ENCODE data around the gene SLC43A2.

Gene SLC43A2

DNA sequence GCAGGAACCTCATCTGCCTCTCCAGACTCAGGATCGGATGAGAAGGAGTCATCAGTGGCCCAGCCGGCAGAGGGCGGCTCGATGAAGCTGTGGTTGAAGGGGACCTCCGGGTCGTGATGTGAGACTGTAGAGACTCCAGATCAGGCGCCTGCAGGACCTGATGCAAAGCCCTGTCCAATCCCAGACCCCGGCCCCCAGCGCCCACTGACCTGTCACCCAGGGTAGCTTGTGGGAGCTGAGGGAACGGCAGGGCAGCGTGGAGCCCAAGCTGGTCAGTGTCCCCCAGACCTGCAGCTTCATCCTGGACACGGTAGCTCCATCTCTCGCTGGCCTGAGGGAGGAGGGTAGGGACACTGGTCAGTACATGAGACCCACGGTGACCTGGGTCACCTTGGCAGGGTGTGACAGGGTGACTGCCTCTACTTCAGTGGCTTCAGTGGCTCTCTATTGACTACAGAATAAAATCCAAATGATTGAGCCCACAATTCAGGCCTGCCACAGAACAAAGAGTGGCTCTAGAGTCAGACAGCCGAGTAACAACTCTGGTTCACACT, 8.2 kb upstream of the SLC43A2 start:
- no peak overlapping the region for H3K4me2 ChIP-seq
- peaks cover 42% of the 10 kb centered on the region for H4K20me1 ChIP-seq
- peaks cover 30% of the 10 kb centered on the region for H3K4me1 ChIP-seq
- TF ChIP-seq Cebpa-rat (IDR thresholded peaks at IDR 0.05): no peak
- H3K9me3 ChIP-seq: no peaks in the 10 kb centered on the region
- no peak overlapping the region for H3K27ac ChIP-seq
- no peak overlapping the region for H3K4me3 ChIP-seq
- H3K27me3 ChIP-seq: no peaks in the 10 kb centered on the region
- H3K9ac ChIP-seq: no peak overlapping the region
- peaks cover 75% of the 10 kb centered on the region for H3K36me3 ChIP-seq

DNA sequence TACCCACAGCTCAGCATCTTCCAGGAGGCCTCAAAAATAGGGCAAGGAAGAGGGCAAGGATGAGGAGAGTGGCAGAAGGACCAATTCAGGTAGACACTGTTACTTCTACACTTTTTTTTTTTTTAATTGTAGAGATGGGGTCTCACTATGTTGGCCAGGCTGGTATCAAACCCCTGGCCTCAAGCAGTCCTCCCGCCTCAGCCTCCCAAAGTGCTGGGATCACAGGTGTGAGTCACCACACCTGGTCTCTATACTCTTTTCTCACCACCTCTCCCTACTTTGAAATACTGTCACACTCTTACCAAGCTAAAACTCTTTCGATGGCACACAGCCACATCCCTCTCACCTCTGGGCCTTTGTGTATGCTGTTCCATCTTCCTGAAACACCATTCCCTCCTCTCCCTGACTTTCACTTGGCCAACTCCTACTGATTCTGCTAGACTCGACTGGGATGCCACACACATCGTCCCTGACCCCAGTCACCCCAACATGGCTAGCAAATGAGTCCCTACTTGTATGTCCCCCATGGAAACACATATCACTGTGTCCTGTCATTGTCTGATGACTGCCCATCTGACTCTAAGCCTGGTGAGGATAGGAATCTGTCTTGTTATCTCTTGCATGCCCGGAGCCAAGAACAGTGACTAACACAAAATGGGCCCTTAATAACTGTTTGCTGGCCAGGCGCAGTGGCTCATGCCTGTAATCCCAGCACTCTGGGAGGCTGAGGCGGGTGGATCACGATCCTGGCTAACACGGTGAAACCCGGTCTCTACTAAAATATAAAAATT, 7.2 kb upstream of the SLC43A2 start:
- H3K9me3 ChIP-seq: no peaks in the 10 kb centered on the region
- TF ChIP-seq Cebpa-rat (IDR thresholded peaks at IDR 0.05): no peak
- no peaks in the 10 kb centered on the region for H3K27me3 ChIP-seq
- H3K4me3 ChIP-seq: no peak overlapping the region
- H4K20me1 ChIP-seq: peaks cover 32% of the 10 kb centered on the region
- H3K27ac ChIP-seq: no peak overlapping the region
- H3K4me1 ChIP-seq: peaks cover 36% of the 10 kb centered on the region
- H3K9ac ChIP-seq: no peak overlapping the region
- peaks cover 71% of the 10 kb centered on the region for H3K36me3 ChIP-seq
- H3K4me2 ChIP-seq: no peak overlapping the region

DNA sequence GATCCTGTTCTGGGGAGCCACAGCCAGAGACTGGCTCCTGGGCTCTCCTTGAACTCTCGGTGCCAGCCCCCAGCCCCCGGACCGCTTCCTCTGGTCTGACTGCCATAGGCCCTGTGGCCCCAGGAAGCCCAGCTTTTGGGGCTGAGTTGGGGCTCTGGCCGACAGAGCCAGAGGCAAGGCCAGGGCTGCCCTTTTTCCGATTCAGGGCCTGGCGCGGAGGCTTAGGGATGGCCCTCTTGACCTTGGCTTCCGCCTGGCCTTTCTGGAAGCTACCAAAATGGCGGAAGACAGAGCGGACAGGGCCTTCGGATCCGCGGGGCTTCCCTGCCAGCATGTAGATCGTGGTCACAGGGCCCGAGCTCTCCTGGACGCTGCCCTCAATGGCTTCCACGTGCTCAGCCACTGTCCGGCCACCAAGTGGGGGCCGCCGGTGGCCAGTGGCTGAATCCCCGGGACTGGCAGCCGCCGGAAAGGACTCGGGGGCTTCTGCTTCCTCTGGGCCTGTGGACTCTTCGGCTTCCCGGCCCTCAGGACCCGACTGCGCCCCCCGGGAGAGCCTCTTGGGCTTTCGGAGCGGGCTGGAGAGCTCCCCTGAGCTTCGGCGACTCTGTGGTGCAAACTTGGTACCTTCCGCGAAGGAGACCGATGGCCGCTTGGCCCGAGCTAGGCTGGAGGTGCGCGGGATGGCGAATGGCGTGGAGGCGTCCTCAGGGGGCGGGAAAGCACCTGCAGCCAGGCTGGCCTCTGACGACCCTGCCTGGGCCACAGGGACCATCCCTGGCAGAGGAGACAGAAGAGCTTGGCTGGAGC, 6.4 kb upstream of the SLC43A2 start:
- Histone ChIP-seq H3K9me3 (no peaks in the 10 kb centered on the region), H3K4me2 (no peak overlapping the region)
- no peak for TF ChIP-seq Cebpa-rat (IDR thresholded peaks at IDR 0.05)

DNA sequence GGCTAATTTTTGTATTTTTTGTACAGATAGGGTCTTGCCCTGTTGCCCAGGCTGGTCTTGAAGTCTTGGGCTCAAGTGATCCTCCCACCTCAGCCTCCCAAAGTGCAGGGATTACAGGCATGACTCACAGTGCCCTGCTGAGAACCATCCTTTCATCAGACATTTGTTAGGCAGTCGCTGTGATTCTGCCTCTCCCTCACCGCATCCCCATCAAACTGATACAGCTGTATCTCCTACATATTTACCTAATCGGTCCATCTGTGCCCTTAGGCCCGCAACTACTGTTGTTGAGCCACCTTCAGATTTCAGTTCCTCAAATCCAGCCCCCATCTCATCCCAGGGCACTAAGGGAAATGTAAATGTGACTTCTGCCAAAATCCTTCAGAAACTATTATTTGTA, 2.0 kb upstream of the SLC43A2 start:
- no peak for TF ChIP-seq Cebpa-rat (IDR thresholded peaks at IDR 0.05)
- no peak overlapping the region for H3K9ac ChIP-seq
- 0 out of 2 replicates have a peak, but pooled peaks cover 17% of the 10 kb centered on the region for H4K20me1 ChIP-seq
- H3K27ac ChIP-seq: no peak overlapping the region
- H3K4me1 ChIP-seq: peaks cover 54% of the 10 kb centered on the region
- H3K4me2 ChIP-seq: peak overlapping the region; percentile 100; the same call in 1 of the 2 replicates
- peaks cover 20% of the 10 kb centered on the region for H3K36me3 ChIP-seq
- no peak overlapping the region for H3K4me3 ChIP-seq
- no peaks in the 10 kb centered on the region; the same call in 1 of the 2 replicates for H3K27me3 ChIP-seq
- no peaks in the 10 kb centered on the region for H3K9me3 ChIP-seq

More for the DNA sequence above, 6.4 kb upstream of the SLC43A2 start:
- Histone ChIP-seq H3K36me3 (peaks cover 63% of the 10 kb centered on the region), H3K27ac (no peak overlapping the region), H3K4me1 (peaks cover 36% of the 10 kb centered on the region), H3K27me3 (no peaks in the 10 kb centered on the region), H3K9ac (no peak overlapping the region), H3K4me3 (no peak overlapping the region), H4K20me1 (peaks cover 24% of the 10 kb centered on the region)

DNA sequence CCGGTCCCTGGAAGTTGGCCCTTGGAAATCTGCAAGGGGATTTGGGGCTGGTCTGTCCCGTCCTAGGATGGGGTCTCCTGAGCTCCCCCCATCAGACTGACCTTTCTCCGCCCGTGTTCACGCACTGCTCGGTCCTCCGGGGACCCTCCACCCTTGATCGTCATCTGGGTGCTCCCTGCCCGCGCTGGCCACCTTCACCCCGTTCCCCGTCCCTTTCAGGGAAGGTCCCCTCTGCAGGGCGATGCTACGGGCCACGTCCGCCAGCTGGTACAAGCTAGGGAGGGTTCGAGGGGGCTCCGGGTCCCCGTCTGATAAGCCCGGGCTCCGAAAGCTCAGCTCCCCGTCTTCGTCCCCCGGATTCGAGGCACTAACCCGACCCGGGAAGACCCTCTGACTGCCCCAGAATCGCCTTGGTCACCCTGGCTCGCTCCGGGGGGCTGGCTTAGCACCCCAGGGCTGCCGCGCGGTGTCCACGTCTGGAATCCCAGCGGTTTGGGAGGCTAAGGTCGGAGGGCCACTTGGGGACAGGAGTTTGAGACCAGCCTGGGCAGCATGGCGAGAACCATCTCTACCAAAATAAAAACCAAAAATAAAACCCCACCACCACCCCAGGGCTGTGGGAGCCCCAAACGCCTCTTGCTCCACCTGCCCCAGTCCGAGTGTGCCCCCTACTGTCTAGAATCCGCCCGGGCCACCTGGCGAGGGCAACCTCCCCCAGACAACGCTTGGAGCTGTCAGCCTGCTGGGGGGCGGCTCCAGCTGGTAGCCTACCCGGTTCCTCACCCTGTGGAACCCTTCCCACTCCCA, 1.1 kb upstream of the SLC43A2 start:
- H3K4me1 ChIP-seq: peaks cover 64% of the 10 kb centered on the region
- H3K27me3 ChIP-seq: no peaks in the 10 kb centered on the region; the same call in 1 of the 2 replicates
- peak overlapping the region; percentile 80 for H3K4me3 ChIP-seq
- 0 out of 2 replicates have a peak, but pooled peaks cover 7% of the 10 kb centered on the region for H4K20me1 ChIP-seq
- H3K9ac ChIP-seq: peak overlapping the region; percentile 79
- peak overlapping the region; percentile 82 for H3K27ac ChIP-seq
- TF ChIP-seq Cebpa-rat (IDR thresholded peaks at IDR 0.05): no peak
- peaks cover 11% of the 10 kb centered on the region for H3K36me3 ChIP-seq
- no peaks in the 10 kb centered on the region for H3K9me3 ChIP-seq
- H3K4me2 ChIP-seq: peak overlapping the region; percentile 100

DNA sequence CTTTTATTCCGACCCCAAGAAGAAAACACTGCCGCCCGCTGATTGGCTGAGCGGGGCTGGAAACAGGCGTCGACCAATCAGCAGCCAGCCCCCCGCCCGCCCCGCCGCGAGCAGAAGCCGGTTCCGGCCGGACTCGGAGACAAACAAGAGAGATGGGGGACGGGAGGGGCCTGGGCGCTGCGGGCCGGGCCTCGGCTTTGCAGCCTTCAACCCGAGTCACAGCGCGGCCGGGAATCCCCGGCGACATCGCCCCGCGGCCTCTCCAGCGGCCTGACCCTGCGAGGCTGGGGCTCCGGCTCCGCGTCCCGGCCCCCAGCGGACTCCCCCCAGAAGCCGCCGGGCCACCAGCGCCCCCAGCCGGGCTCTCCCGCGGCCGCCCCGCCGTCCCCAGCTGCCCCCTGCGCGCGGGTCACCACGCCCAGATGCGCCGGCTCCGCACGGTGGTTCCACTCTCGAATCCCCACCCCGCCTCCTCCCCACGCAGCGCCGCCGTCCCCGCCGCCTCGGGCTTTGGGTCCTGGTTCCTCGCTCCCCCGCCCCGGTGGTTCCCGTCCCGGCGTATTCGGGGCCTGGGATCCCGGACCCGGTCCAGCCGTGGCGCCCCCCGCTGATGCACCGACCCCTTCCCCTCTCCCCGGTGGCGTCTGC, 346 bp upstream of the SLC43A2 start:
- peak overlapping the region; percentile 82 for H3K27ac ChIP-seq
- H3K36me3 ChIP-seq: peaks cover 4% of the 10 kb centered on the region; the same call in 1 of the 2 replicates
- H3K4me2 ChIP-seq: peak overlapping the region; percentile 100
- H3K9ac ChIP-seq: peak overlapping the region; percentile 79
- no peaks in the 10 kb centered on the region; the same call in 1 of the 2 replicates for H3K27me3 ChIP-seq
- H4K20me1 ChIP-seq: 0 out of 2 replicates have a peak, but pooled peaks cover under 1% of the 10 kb centered on the region
- no peaks in the 10 kb centered on the region for H3K9me3 ChIP-seq
- H3K4me3 ChIP-seq: peak overlapping the region; percentile 80
- TF ChIP-seq Cebpa-rat (IDR thresholded peaks at IDR 0.05): no peak
- H3K4me1 ChIP-seq: peaks cover 66% of the 10 kb centered on the region

DNA sequence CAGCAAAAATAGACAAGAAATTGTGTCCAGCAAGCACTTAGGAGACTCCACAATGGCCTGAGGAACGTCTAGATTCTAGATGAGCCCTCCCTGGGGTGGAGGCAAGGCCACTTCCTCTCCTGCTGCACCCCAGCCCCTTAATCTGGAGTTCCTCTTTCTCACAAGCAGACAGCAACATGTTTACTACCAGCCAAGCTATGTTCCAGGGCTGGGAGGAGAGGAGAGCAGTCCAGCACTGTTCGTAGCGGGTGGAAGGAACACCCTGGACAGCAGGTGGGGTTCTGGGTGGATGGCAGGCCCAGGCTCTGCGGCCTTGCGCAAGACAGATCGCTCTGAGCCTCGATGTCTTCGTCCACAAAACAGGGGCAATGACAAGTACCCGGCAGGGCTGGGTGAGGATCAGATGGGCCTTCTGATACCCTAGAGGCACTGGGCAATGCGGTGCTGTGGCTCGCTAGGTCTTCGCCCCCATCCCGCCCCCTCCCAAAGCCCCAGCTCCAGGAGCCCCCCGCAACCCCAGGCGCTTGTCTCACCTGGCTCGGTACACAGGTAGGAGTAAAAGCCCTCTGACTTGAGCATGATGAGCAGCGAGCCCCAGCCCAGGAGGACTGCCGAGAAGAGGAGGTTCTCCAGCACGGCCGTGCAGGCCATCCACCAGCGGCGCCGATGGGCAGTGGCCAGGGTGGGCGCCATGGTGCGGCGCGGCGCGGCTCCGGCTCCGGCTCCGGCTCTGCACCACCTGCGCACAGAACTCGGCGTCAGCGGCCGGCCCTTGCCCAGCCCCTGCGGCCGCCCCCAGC, 1.3 kb downstream of the SLC43A2 start:
- Histone ChIP-seq H4K20me1 (no peaks in the 10 kb centered on the region), H3K27me3 (no peaks in the 10 kb centered on the region; the same call in 1 of the 2 replicates), H3K4me1 (peaks cover 66% of the 10 kb centered on the region), H3K4me3 (peak overlapping the region; percentile 80), H3K9ac (peak overlapping the region; percentile 79), H3K9me3 (no peaks in the 10 kb centered on the region), H3K4me2 (peak overlapping the region; percentile 100), H3K27ac (peak overlapping the region; percentile 82), H3K36me3 (no peaks in the 10 kb centered on the region)
- TF ChIP-seq Cebpa-rat (IDR thresholded peaks at IDR 0.05): no peak; the same call in 1 of the 2 replicates

DNA sequence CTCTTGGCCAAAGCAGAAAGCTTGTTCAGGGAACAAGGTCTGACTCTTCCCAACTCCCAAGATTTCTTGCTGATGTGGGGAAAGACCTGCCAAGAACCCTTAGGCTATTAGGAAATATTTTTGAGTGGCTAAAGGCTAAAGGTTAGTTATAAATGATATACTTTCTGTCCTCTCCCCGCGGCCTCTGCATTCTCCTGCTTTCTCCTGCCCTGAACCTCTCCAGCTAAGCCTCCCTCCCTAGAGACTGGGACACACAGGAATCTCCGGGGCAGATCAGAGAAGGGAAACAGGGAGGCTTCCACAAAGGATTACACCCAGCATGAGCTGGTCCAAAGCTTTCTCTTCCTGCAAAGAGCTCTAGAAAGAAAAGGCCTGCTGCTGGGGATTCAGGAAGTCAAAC, 2.3 kb downstream of the SLC43A2 start:
- Histone ChIP-seq H3K4me1 (peaks cover 63% of the 10 kb centered on the region), H3K27ac (peak overlapping the region; percentile 82; the same call in 1 of the 2 replicates), H4K20me1 (no peaks in the 10 kb centered on the region), H3K4me2 (peak overlapping the region; percentile 100), H3K27me3 (no peaks in the 10 kb centered on the region; the same call in 1 of the 2 replicates), H3K9ac (0 out of 2 replicates have a peak overlapping the region, but pooled peaks have one; percentile 79), H3K36me3 (no peaks in the 10 kb centered on the region), H3K9me3 (no peaks in the 10 kb centered on the region), H3K4me3 (peak overlapping the region; percentile 80; the same call in 1 of the 2 replicates)
- no peak for TF ChIP-seq Cebpa-rat (IDR thresholded peaks at IDR 0.05)
